Transverse colon (tissue), 4 donors: Measurements from ENCODE around the gene PTBP3. TPM values are rescaled to one million over a fixed set of nuclear protein-coding genes. Genes with fewer than 3 reads are reported as not detected.
"Not testable (repeated sequence)": the region's sequence is repeated elsewhere in the genome, so short reads cannot be mapped to it uniquely, and the experiment has no call there.

Experiments used
- DNase-seq: peaks from one replicate; pipeline ENCODE4 v3.0.0-alpha.2; 2019
- H3K27ac ChIP-seq, 4 donors: fragments of 200-600 bp; sonication (generic); 2 replicates each; pipeline ENCODE4 v1.5.1; 2016 to 2018; ENCODE audit warnings: inconsistent platforms in 4 of 4
- H3K27me3 ChIP-seq: fragments of 200-600 bp; sonication (generic); 2 replicates; pipeline ENCODE4 v1.5.1; 2017; ENCODE audit warnings: inconsistent platforms
- H3K36me3 ChIP-seq, 4 donors: fragments of 200-600 bp; sonication (generic); 2 replicates each; pipeline ENCODE4 v1.5.1; 2017 to 2019; ENCODE audit warnings: inconsistent platforms in 4 of 4
- H3K4me1 ChIP-seq, 4 donors: fragments of 200-600 bp; sonication (generic); 2 replicates each; pipeline ENCODE4 v1.5.1; 2017 to 2020; ENCODE audit warnings: inconsistent platforms in 4 of 4
- H3K4me3 ChIP-seq, 4 donors: fragments of 200-600 bp; sonication (generic); 1 replicate in 1 of 4; 2 replicates in 3 of 4; pipeline versions ENCODE4 v1.5.1 to v1.6.1; 2017 to 2019; ENCODE audit warnings: inconsistent platforms in 4 of 4
- H3K9me3 ChIP-seq, 2 donors: fragments of 200-600 bp; sonication (generic); 2 replicates each; pipeline ENCODE4 v1.5.1; 2017 to 2019; ENCODE audit warnings: inconsistent platforms in 2 of 2
- CTCF ChIP-seq, 5 experiments: fragments of 200-600 bp in 3 of 5; fragments of 450-650 bp in 2 of 5; sonication (generic) in 3 of 5; IDR thresholded peaks; 1 replicate in 2 of 5; 2 replicates in 3 of 5; pipeline ENCODE4 v1.5.1; 2016 to 2017; ENCODE audit warnings: antibody characterized with exemption in 5 of 5, inconsistent platforms in 3 of 5, mild to moderate bottlenecking in 2 of 5, moderate library complexity in 1 of 5
- EP300 ChIP-seq: sonication (generic); formaldehyde crosslinking; IDR thresholded peaks from one replicate; pipeline ENCODE4 v1.6.1; 2017; ENCODE audit warnings: antibody characterized with exemption, low read depth
- POLR2A ChIP-seq: fragments of 450-650 bp; IDR thresholded peaks from one replicate; pipeline ENCODE4 v1.6.1; 2016; ENCODE audit warnings: antibody characterized with exemption, mild to moderate bottlenecking, moderate library complexity
- POLR2AphosphoS5 ChIP-seq, 3 donors: sonication (generic); formaldehyde crosslinking; IDR thresholded peaks; one replicate each; pipeline ENCODE4 v1.6.1; 2016; ENCODE audit warnings: antibody characterized with exemption in 3 of 3
- WGBS, 2 donors: methylation state at CpG; one replicate each; pipeline ENCODE4 v1.1.5; 2018; ENCODE audit warnings: low coverage in 1 of 2; 5-methylcytosine and 5-hydroxymethylcytosine counted together
- in situ Hi-C, 4 donors: fragments of 200-750 bp; cut with MboI; loops; one replicate each; pipeline versions ENCODE4 v1.15.0 to v1.15.1; 2017; ENCODE audit warnings: low sequenced_read_pairs in 3 of 4, low pct_ligation_motif_present in 1 of 4, low pct_unique_long_range_greater_than_20kb in 1 of 4
- intact Hi-C: fragments of 100-400 bp; cut with DNase I; formaldehyde crosslinking; loops from one replicate; pipeline ENCODE4 v1.15.1; 2023; ENCODE audit warnings: low total_unique reads
- total RNA-seq, 4 donors: library from RNA; depleted of rRNA; stranded (reverse); fragments of >200 nt; gene quantifications; one replicate each; pipeline ENCODE4 v1.1.0, GENCODE V29; 2016

PTBP3 gene
- total RNA-seq, 4 donors from 2014 or later: 25.3 to 96.9 (median 54.7) TPM

- no peak for TF ChIP-seq CTCF (IDR thresholded peaks at IDR 0.05)
- H3K36me3 ChIP-seq: peaks cover 0 to 16% (median 4%) of the 10 kb centered on the region in 4 donors
- peaks cover 0 to 10% of the 10 kb centered on the region in 2 donors for H3K9me3 ChIP-seq
- in situ Hi-C loops: no loop called here
- no peaks in the 10 kb centered on the region for H3K4me1 ChIP-seq
- intact Hi-C loops: no loop called here
- H3K27me3 ChIP-seq: no peaks in the 10 kb centered on the region
- H3K4me3 ChIP-seq: no peak overlapping the region
- DNase-seq: no peak
- WGBS, 2 donors: 100% methylated on average over 2 of the region's 2 CpGs; no CpG with 5 or more reads in 1 of the 2 donors
- H3K27ac ChIP-seq: no peak overlapping the region
These were observed 48.4 kb downstream of the PTBP3 start for GRCh38 chr9:112285056-112285455.

GRCh38 chr9:112283582-112284253 is 49.7 kb downstream of the PTBP3 start:
- peaks cover 0 to 10% of the 10 kb centered on the region in 2 donors for H3K9me3 ChIP-seq
- H3K4me3 ChIP-seq: no peak overlapping the region
- in situ Hi-C loops (no loop called here), intact Hi-C loops (no loop called here)
- 90% methylated on average over 6 of the region's 6 CpGs; no CpG with 5 or more reads in 1 of the 2 donors for WGBS, 2 donors
- DNase-seq: no peak
- no peak overlapping the region for H3K27ac ChIP-seq
- H3K36me3 ChIP-seq: peaks cover 0 to 16% (median 4%) of the 10 kb centered on the region in 4 donors
- no peak for TF ChIP-seq POLR2AphosphoS5 (IDR thresholded peaks at IDR 0.05)
- no peak for TF ChIP-seq CTCF (IDR thresholded peaks at IDR 0.05)
- no peak for TF ChIP-seq POLR2A
- TF ChIP-seq EP300: no peak
- no peaks in the 10 kb centered on the region for H3K27me3 ChIP-seq
- no peaks in the 10 kb centered on the region for H3K4me1 ChIP-seq

GRCh38 chr9:112282841-112283240 is 50.6 kb downstream of the PTBP3 start:
- H3K27me3 ChIP-seq, H3K9me3 ChIP-seq, H3K4me3 ChIP-seq, in situ Hi-C loops, DNase-seq, intact Hi-C loops, H3K27ac ChIP-seq, H3K4me1 ChIP-seq: not testable (repeated sequence)
- 91% methylated on average over 3 of the region's 3 CpGs; no CpG with 5 or more reads in 1 of the 2 donors for WGBS, 2 donors
- peaks cover 0 to 16% (median 4%) of the 10 kb centered on the region in 4 donors for H3K36me3 ChIP-seq

GRCh38 chr9:112280904-112281303 is 52.5 kb downstream of the PTBP3 start:
- Histone ChIP-seq H3K4me3 (no peak overlapping the region), H3K27me3 (no peaks in the 10 kb centered on the region), H3K4me1 (no peaks in the 10 kb centered on the region), H3K27ac (no peak overlapping the region), H3K36me3 (peaks cover 0 to 11% (median 4%) of the 10 kb centered on the region in 4 donors), H3K9me3 (peaks cover 0 to 10% of the 10 kb centered on the region in 2 donors)
- TF ChIP-seq POLR2A (no peak), POLR2AphosphoS5 (IDR thresholded peaks at IDR 0.05) (no peak), EP300 (no peak), CTCF (IDR thresholded peaks at IDR 0.05) (no peak)
- no peak for DNase-seq
- intact Hi-C loops (no loop called here), in situ Hi-C loops (no loop called here)
- 83 to 96% methylated on average over 1 to 2 of the region's 2 CpGs for WGBS, 2 donors

GRCh38 chr9:112279501-112279900 is 53.9 kb downstream of the PTBP3 start:
- H3K36me3 ChIP-seq: peaks cover 0 to 12% (median 4%) of the 10 kb centered on the region in 4 donors
- H3K9me3 ChIP-seq: peaks cover 0 to 10% of the 10 kb centered on the region in 2 donors
- DNase-seq: no peak
- no peak overlapping the region for H3K27ac ChIP-seq
- TF ChIP-seq CTCF (IDR thresholded peaks at IDR 0.05) (no peak), POLR2AphosphoS5 (IDR thresholded peaks at IDR 0.05) (no peak), EP300 (no peak), POLR2A (no peak)
- intact Hi-C loops (no loop called here), in situ Hi-C loops (no loop called here)
- no peaks in the 10 kb centered on the region for H3K4me1 ChIP-seq
- no peaks in the 10 kb centered on the region for H3K27me3 ChIP-seq
- H3K4me3 ChIP-seq: no peak overlapping the region
